Measurements from ENCODE around the gene LHPP.

The LHPP gene

GRCh38 chr10:124545351-124546054 is 83.9 kb downstream of the LHPP start:
- TF ChIP-seq GATA3 (IDR thresholded peaks at IDR 0.05; ENCODE audit: low read depth, low read length) (no peak), GATA2 (IDR thresholded peaks at IDR 0.05; ENCODE audit: low read depth, low read length) (no peak)

- TF ChIP-seq GATA2 (IDR thresholded peaks at IDR 0.05; ENCODE audit: low read depth, low read length) (no peak), GATA3 (IDR thresholded peaks at IDR 0.05; ENCODE audit: low read depth, low read length) (no peak)
Measured at GRCh38 chr10:124546055-124546369, 84.4 kb downstream of the LHPP start.

GRCh38 chr10:124546957-124547646 is 85.5 kb downstream of the LHPP start:
- TF ChIP-seq GATA2 (IDR thresholded peaks at IDR 0.05; ENCODE audit: low read depth, low read length) = no peak
- no peak for TF ChIP-seq GATA3 (IDR thresholded peaks at IDR 0.05; ENCODE audit: low read depth, low read length)

- TF ChIP-seq GATA3 (IDR thresholded peaks at IDR 0.05; ENCODE audit: low read depth, low read length) (no peak), GATA2 (IDR thresholded peaks at IDR 0.05; ENCODE audit: low read depth, low read length) (no peak)
Measured at GRCh38 chr10:124547647-124548168, 86.1 kb downstream of the LHPP start.

GRCh38 chr10:124550293-124551034 is 88.8 kb downstream of the LHPP start:
- TF ChIP-seq GATA2 (IDR thresholded peaks at IDR 0.05; ENCODE audit: low read depth, low read length) (no peak), GATA3 (IDR thresholded peaks at IDR 0.05; ENCODE audit: low read depth, low read length) (no peak)

GRCh38 chr10:124551097-124551496 is 89.5 kb downstream of the LHPP start:
- TF ChIP-seq GATA2 (IDR thresholded peaks at IDR 0.05; ENCODE audit: low read depth, low read length) (no peak), GATA3 (IDR thresholded peaks at IDR 0.05; ENCODE audit: low read depth, low read length) (no peak)

GRCh38 chr10:124551755-124552154 is 90.1 kb downstream of the LHPP start:
- TF ChIP-seq GATA3 (IDR thresholded peaks at IDR 0.05; ENCODE audit: low read depth, low read length) = no peak
- no peak for TF ChIP-seq GATA2 (IDR thresholded peaks at IDR 0.05; ENCODE audit: low read depth, low read length)

GRCh38 chr10:124552691-124553276 is 91.2 kb downstream of the LHPP start:
- no peak for TF ChIP-seq GATA2 (IDR thresholded peaks at IDR 0.05; ENCODE audit: low read depth, low read length)
- no peak for TF ChIP-seq GATA3 (IDR thresholded peaks at IDR 0.05; ENCODE audit: low read depth, low read length)

GRCh38 chr10:124554085-124554858 is 92.6 kb downstream of the LHPP start:
- TF ChIP-seq GATA2 (IDR thresholded peaks at IDR 0.05; ENCODE audit: low read depth, low read length) (no peak), GATA3 (IDR thresholded peaks at IDR 0.05; ENCODE audit: low read depth, low read length) (no peak)

- TF ChIP-seq GATA3 (IDR thresholded peaks at IDR 0.05; ENCODE audit: low read depth, low read length) (no peak), GATA2 (IDR thresholded peaks at IDR 0.05; ENCODE audit: low read depth, low read length) (no peak)
Measured at GRCh38 chr10:124557167-124557566, 95.5 kb downstream of the LHPP start.

- TF ChIP-seq GATA3 (IDR thresholded peaks at IDR 0.05; ENCODE audit: low read depth, low read length) = no peak
- no peak for TF ChIP-seq GATA2 (IDR thresholded peaks at IDR 0.05; ENCODE audit: low read depth, low read length)
Measured at GRCh38 chr10:124557648-124558338, 96.2 kb downstream of the LHPP start.

GRCh38 chr10:124558339-124559321 is 97.0 kb downstream of the LHPP start:
- TF ChIP-seq GATA2 (IDR thresholded peaks at IDR 0.05; ENCODE audit: low read depth, low read length) = no peak
- no peak for TF ChIP-seq GATA3 (IDR thresholded peaks at IDR 0.05; ENCODE audit: low read depth, low read length)

Measured in SH-SY5Y (cell line).